Measurements from ENCODE around the gene AP1M2. TPM values are rescaled to one million over a fixed set of nuclear protein-coding genes. Genes with fewer than 3 reads are reported as not detected.
A peak's percentile ranks its signal among the peaks of the same experiment; 100 is the strongest.

AP1M2 gene
- total RNA-seq, 2 donors from 2014 or later: 132 to 146 TPM

DNA sequence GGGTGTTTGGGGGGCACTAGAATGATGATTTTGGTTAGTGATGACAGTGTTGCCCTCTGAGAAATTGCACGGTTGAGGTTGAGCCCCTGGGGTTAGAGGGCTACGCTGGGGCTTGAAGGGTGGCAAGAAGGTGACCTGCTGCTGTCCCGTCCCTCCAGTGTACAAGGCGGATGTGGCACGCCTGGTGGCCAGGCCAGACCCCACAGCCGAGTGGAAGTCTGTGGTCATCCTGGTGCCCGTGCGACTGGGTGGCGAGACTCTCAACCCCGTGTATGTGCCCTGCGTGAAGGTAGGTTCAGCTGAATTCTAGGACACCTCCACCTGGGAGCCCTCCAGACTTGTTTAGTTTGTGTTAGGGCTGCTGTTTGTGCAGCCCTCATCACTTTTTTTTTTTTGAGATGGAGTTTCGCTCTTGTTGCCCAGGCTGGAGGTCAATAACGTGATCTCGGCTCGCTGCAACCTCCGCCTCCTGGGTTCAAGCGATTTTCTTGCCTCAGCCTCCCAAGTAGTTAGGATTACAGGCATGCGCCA, 38.3 kb downstream of the AP1M2 start:
- no peaks in the 10 kb centered on the region for H3K4me1 ChIP-seq (ENCODE audit: control insufficient read depth, insufficient read depth, low read length)
- no peak for DNase-seq
- peaks cover 55% of the 10 kb centered on the region for H3K36me3 Mint-ChIP-seq (ENCODE audit: low read depth)
- H3K27ac ChIP-seq (ENCODE audit: low read depth, low read length): no peak overlapping the region
- H3K4me3 ChIP-seq (ENCODE audit: low read length): no peak overlapping the region
- H3K4me1 Mint-ChIP-seq: no peaks in the 10 kb centered on the region
- no peak overlapping the region for H3K4me3 Mint-ChIP-seq
- no peaks in the 10 kb centered on the region for H3K27me3 Mint-ChIP-seq (ENCODE audit: insufficient read depth)
- no peaks in the 10 kb centered on the region for H3K9me3 ChIP-seq (ENCODE audit: control insufficient read depth, low read length)
- no peak overlapping the region for H3K9ac ChIP-seq (ENCODE audit: extremely low read depth, low read length, poor library complexity, severe bottlenecking)
- no peak overlapping the region for H3K27ac Mint-ChIP-seq
- no peaks in the 10 kb centered on the region for H3K9me3 Mint-ChIP-seq
- TF ChIP-seq, protein P1, sequence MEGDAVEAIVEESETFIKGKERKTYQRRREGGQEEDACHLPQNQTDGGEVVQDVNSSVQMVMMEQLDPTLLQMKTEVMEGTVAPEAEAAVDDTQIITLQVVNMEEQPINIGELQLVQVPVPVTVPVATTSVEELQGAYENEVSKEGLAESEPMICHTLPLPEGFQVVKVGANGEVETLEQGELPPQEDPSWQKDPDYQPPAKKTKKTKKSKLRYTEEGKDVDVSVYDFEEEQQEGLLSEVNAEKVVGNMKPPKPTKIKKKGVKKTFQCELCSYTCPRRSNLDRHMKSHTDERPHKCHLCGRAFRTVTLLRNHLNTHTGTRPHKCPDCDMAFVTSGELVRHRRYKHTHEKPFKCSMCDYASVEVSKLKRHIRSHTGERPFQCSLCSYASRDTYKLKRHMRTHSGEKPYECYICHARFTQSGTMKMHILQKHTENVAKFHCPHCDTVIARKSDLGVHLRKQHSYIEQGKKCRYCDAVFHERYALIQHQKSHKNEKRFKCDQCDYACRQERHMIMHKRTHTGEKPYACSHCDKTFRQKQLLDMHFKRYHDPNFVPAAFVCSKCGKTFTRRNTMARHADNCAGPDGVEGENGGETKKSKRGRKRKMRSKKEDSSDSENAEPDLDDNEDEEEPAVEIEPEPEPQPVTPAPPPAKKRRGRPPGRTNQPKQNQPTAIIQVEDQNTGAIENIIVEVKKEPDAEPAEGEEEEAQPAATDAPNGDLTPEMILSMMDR (conservative IDR thresholded peaks at IDR 0.05): no peak
- peaks cover 34% of the 10 kb centered on the region for H3K36me3 ChIP-seq (ENCODE audit: control insufficient read depth, insufficient read depth, low read length)
- WGBS, 2 experiments (ENCODE audit: insufficient coverage in 1 of 2, insufficient read length in 1 of 2): 93% methylated on average over 16 to 18 of the region's 18 CpGs
- no peaks in the 10 kb centered on the region for H3K27me3 ChIP-seq (ENCODE audit: control insufficient read depth, insufficient read depth, low read length, poor library complexity, severe bottlenecking)

DNA sequence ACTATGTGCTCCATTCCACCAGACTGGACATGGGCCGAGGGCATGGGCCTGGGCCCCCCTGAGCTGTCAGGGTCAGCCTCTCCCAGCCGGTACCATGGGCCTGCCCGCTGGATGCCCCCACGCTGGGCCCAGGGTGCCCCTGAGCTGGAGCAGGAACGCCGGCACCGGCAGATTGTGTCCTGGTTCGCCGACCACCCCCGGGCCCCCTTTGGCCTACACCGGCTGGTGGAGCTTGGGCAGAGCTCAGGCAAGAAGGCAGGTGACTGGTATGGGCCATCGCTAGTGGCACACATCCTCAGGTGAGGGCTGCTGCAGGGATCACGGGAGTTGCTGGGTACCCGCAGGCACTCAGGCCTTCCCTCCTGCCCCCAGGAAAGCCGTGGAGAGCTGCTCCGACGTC, 40.3 kb downstream of the AP1M2 start:
- H3K4me1 Mint-ChIP-seq: no peaks in the 10 kb centered on the region
- WGBS, 2 experiments (ENCODE audit: insufficient coverage in 1 of 2, insufficient read length in 1 of 2): 96 to 98% methylated on average over 13 to 17 of the region's 17 CpGs
- H3K36me3 Mint-ChIP-seq (ENCODE audit: low read depth): peaks cover 37% of the 10 kb centered on the region
- H3K4me3 Mint-ChIP-seq: no peak overlapping the region
- H3K4me3 ChIP-seq (ENCODE audit: low read length): no peak overlapping the region
- H3K27ac Mint-ChIP-seq: no peak overlapping the region
- H3K27me3 ChIP-seq (ENCODE audit: control insufficient read depth, insufficient read depth, low read length, poor library complexity, severe bottlenecking): no peaks in the 10 kb centered on the region
- H3K36me3 ChIP-seq (ENCODE audit: control insufficient read depth, insufficient read depth, low read length): peaks cover 15% of the 10 kb centered on the region
- DNase-seq: no peak
- no peaks in the 10 kb centered on the region for H3K4me1 ChIP-seq (ENCODE audit: control insufficient read depth, insufficient read depth, low read length)
- TF ChIP-seq, protein P1 (conservative IDR thresholded peaks at IDR 0.05): no peak
- H3K9me3 Mint-ChIP-seq: no peaks in the 10 kb centered on the region
- no peak overlapping the region for H3K27ac ChIP-seq (ENCODE audit: low read depth, low read length)
- H3K9me3 ChIP-seq (ENCODE audit: control insufficient read depth, low read length): no peaks in the 10 kb centered on the region
- no peak overlapping the region for H3K9ac ChIP-seq (ENCODE audit: extremely low read depth, low read length, poor library complexity, severe bottlenecking)
- H3K27me3 Mint-ChIP-seq (ENCODE audit: insufficient read depth): no peaks in the 10 kb centered on the region

- H3K4me3 ChIP-seq (ENCODE audit: low read length): peak overlapping the region; percentile 85
- H3K27ac ChIP-seq (ENCODE audit: low read depth, low read length): no peak overlapping the region
- Mint-ChIP-seq H3K4me3 (peak overlapping the region; percentile 81), H3K27ac (no peak overlapping the region), H3K27me3 (ENCODE audit: insufficient read depth) (peaks cover 1% of the 10 kb centered on the region), H3K4me1 (no peaks in the 10 kb centered on the region), H3K9me3 (no peaks in the 10 kb centered on the region), H3K36me3 (ENCODE audit: low read depth) (peaks cover 21% of the 10 kb centered on the region)
- TF ChIP-seq, protein P1 (conservative IDR thresholded peaks at IDR 0.05): no peak
- H3K27me3 ChIP-seq (ENCODE audit: control insufficient read depth, insufficient read depth, low read length, poor library complexity, severe bottlenecking): no peaks in the 10 kb centered on the region
- no peak overlapping the region for H3K9ac ChIP-seq (ENCODE audit: extremely low read depth, low read length, poor library complexity, severe bottlenecking)
- peak; percentile 57 for DNase-seq
- H3K9me3 ChIP-seq (ENCODE audit: control insufficient read depth, low read length): no peaks in the 10 kb centered on the region
- H3K36me3 ChIP-seq (ENCODE audit: control insufficient read depth, insufficient read depth, low read length): peaks cover 15% of the 10 kb centered on the region
- no peaks in the 10 kb centered on the region for H3K4me1 ChIP-seq (ENCODE audit: control insufficient read depth, insufficient read depth, low read length)
- 89 to 90% methylated on average over 20 to 23 of the region's 23 CpGs for WGBS, 2 experiments (ENCODE audit: insufficient coverage in 1 of 2, insufficient read length in 1 of 2)
Measured at GRCh38 chr19:10544753-10545251, 42.3 kb downstream of the AP1M2 start.
